KOPT-K1 (cell line): ENCODE measurements around the gene RGS5.

Experiments used
- H3K27ac ChIP-seq: fragments of 200-600 bp; sonication (generic); 2 replicates; pipeline ENCODE4 v1.5.1; 2016; ENCODE audit warnings: antibody characterized with exemption, mild to moderate bottlenecking, low read depth, low read length; ENCODE audit not compliant: poor library complexity, severe bottlenecking
- H3K36me3 ChIP-seq: fragments of 200-600 bp; sonication (generic); 2 replicates; pipeline ENCODE4 v1.5.1; 2017; ENCODE audit warnings: antibody characterized with exemption, mild to moderate bottlenecking, low read length, moderate library complexity; ENCODE audit not compliant: insufficient read depth
- H3K9me3 ChIP-seq: fragments of 200-600 bp; sonication (generic); 2 replicates; pipeline ENCODE4 v1.5.1; 2017; ENCODE audit warnings: antibody characterized with exemption, low read length, mild to moderate bottlenecking; ENCODE audit not compliant: insufficient read depth, poor library complexity, severe bottlenecking

Gene RGS5

GRCh38 chr1:163094182-163094581 is 108.5 kb downstream of the RGS5 start:
- Histone ChIP-seq H3K27ac (no peak overlapping the region), H3K36me3 (no peaks in the 10 kb centered on the region), H3K9me3 (no peaks in the 10 kb centered on the region)

- H3K36me3 ChIP-seq = no peaks in the 10 kb centered on the region
- H3K9me3 ChIP-seq = no peaks in the 10 kb centered on the region
- H3K27ac ChIP-seq = no peak overlapping the region
Measured at GRCh38 chr1:163093579-163093978, 109.1 kb downstream of the RGS5 start.

GRCh38 chr1:163093169-163093568 is 109.5 kb downstream of the RGS5 start:
- Histone ChIP-seq H3K9me3 (no peaks in the 10 kb centered on the region), H3K36me3 (no peaks in the 10 kb centered on the region), H3K27ac (no peak overlapping the region)
